HepG2 (cell line): Measurements from ENCODE around the gene THRB. TPM values are rescaled to one million over a fixed set of nuclear protein-coding genes. Genes with fewer than 3 reads are reported as not detected.

Experiments used
- ARID5B ChIP-seq: IDR thresholded peaks from 2 replicates; pipeline ENCODE4 v1.4.0; 2020; ENCODE audit warnings: mild to moderate bottlenecking, missing genetic modification reagents
- CAMTA2 ChIP-seq: sonication (generic); formaldehyde crosslinking; IDR thresholded peaks from 2 replicates; pipeline ENCODE4 v1.4.0; 2020; ENCODE audit warnings: mild to moderate bottlenecking, missing genetic modification reagents, borderline replicate concordance
- CREB1 ChIP-seq, 2 experiments: fragments of 450-650 bp in 1 of 2; IDR thresholded peaks; 2 replicates each; pipeline ENCODE4 v1.6.1; 2016 to 2017; ENCODE audit warnings: control low read depth in 1 of 2, mild to moderate bottlenecking in 1 of 2, missing compliant biosample characterization in 1 of 2, missing genetic modification characterization in 1 of 2
- FOXK1 ChIP-seq: sonication (generic); formaldehyde crosslinking; IDR thresholded peaks from 2 replicates; pipeline ENCODE4 v1.4.0; 2020; ENCODE audit warnings: low read depth, missing genetic modification reagents, borderline replicate concordance
- GABPA ChIP-seq, 2 experiments: IDR thresholded peaks; 2 replicates each; pipeline ENCODE4 v1.6.1; 2011 to 2016; ENCODE audit warnings: low read depth in 2 of 2, low read length in 1 of 2, missing biosample characterization in 1 of 2, missing genetic modification characterization in 1 of 2
- GMEB1 ChIP-seq: sonication (generic); formaldehyde crosslinking; IDR thresholded peaks from 2 replicates; pipeline ENCODE4 v1.5.1; 2020; ENCODE audit warnings: missing genetic modification reagents, mild to moderate bottlenecking, borderline replicate concordance
- KDM2A ChIP-seq: sonication (generic); formaldehyde crosslinking; IDR thresholded peaks from 2 replicates; pipeline ENCODE4 v1.4.0; 2020; ENCODE audit warnings: low read depth, missing genetic modification reagents, borderline replicate concordance
- MNT ChIP-seq: fragments of 450-650 bp; IDR thresholded peaks from 2 replicates; pipeline ENCODE4 v1.6.1; 2016
- PHF8 ChIP-seq: sonication (generic); formaldehyde crosslinking; IDR thresholded peaks from 2 replicates; pipeline ENCODE4 v1.5.0; 2020; ENCODE audit warnings: missing genetic modification reagents
- RBM39 ChIP-seq: fragments of 200-400 bp; formaldehyde crosslinking; IDR thresholded peaks from one replicate; pipeline ENCODE4 v1.6.1; 2018; ENCODE audit warnings: antibody characterized with exemption, mild to moderate bottlenecking, low read depth, low read length; ENCODE audit not compliant: poor library complexity, severe bottlenecking
- SATB2 ChIP-seq: sonication (generic); formaldehyde crosslinking; IDR thresholded peaks from 2 replicates; pipeline ENCODE4 v1.5.0; 2020; ENCODE audit warnings: missing genetic modification reagents
- SSRP1 ChIP-seq: IDR thresholded peaks from 2 replicates; pipeline ENCODE4 v1.6.1; 2016; ENCODE audit warnings: control low read depth
- ZNF747 ChIP-seq: sonication (generic); formaldehyde crosslinking; IDR thresholded peaks from 2 replicates; pipeline ENCODE4 v1.8.1; 2023; ENCODE audit warnings: missing genetic modification reagents, mild to moderate bottlenecking, borderline replicate concordance
- ZNF790 ChIP-seq: sonication (generic); formaldehyde crosslinking; IDR thresholded peaks from 2 replicates; pipeline ENCODE4 v1.8.0; 2022; ENCODE audit warnings: missing genetic modification reagents, mild to moderate bottlenecking, borderline replicate concordance
- polyA plus RNA-seq, 8 experiments: library from polyadenylated mRNA; depleted of rRNA in 3 of 8; stranded (reverse) in 7 of 8; unstranded in 1 of 8; fragments of >200 nt; fragmentation: Illumina TruSeq in 4 of 8; extraction: Trizol in 4 of 8; gene quantifications; 2 replicates each; pipeline versions ENCODE4 v1.2.1 to v1.2.3, GENCODE V29; 2011 to 2016; ENCODE audit warnings: low read depth in 4 of 8, missing spikeins in 1 of 8, mixed read lengths in 1 of 8; ENCODE audit not compliant: insufficient read depth in 1 of 8
- total RNA-seq, 5 experiments: library from RNA; depleted of rRNA; stranded (reverse); fragments of >200 nt; fragmentation: Illumina TruSeq; extraction: Trizol; gene quantifications; 2 replicates each; pipeline ENCODE4 v1.2.3, GENCODE V29; 2016; ENCODE audit warnings: low read depth in 1 of 5
- TF ChIP-seq, protein P1 (sequence below): sonication (generic); formaldehyde crosslinking; IDR thresholded peaks from 2 replicates; pipeline ENCODE4 v1.8.1; 2023; ENCODE audit warnings: mild to moderate bottlenecking, missing genetic modification reagents
- TF ChIP-seq, protein P2 (sequence below): IDR thresholded peaks from 2 replicates; pipeline ENCODE4 v1.6.1; 2016; ENCODE audit warnings: missing genetic modification reagents, missing compliant biosample characterization
- TF ChIP-seq, protein P3 (sequence below): sonication (generic); formaldehyde crosslinking; IDR thresholded peaks from 2 replicates; pipeline ENCODE4 v1.5.0; 2020; ENCODE audit warnings: mild to moderate bottlenecking, missing genetic modification reagents

Gene THRB
- total and polyA plus RNA-seq, 2 of the 13 experiments (the other 11 are each of a cell fraction or from before 2014, with no cell fraction given) = 4.7 to 22.7 TPM

DNA sequence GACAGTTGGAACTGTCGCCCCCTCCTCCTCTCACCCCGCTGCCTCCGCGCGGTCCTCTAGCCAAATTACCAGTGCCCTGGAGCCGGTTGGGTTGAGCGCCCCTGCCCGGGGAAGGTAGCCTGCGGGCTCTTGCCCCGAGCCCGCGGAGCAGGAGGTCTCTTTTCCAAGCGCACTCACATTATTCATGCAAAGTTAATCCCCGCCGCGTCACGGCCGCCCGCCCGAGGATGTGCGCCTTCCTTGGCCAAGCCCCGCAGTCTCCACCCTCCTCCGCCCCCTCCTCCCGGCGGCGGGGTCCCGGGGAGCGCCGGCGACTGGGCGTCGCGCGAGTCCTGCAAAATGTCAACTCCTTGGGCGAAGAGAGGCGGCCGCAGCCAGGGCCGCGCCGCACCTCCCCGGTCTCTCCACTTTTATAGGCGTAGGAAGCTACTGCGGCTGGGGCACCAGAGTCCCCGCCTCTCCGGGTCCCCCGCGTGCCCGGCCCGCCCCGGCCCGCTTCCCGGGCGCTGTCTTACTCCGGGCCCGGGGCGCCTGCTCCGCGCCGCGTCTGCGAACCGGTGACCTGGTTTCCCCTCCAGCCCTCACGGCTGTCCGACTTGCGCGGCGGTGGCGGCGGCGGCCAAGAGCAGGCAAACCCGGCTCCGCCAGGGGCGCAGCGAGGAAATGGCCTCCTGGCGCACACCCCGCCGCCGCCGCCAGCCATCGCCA lies at the start of gene THRB (continued):
- TF ChIP-seq PHF8 (CRISPR knock-in tag) (peak; percentile 58), ARID5B (CRISPR knock-in tag) (peak; percentile 28; the same call in 1 of the 2 replicates), MNT (no peak), GMEB1 (no peak), KDM2A (CRISPR knock-in tag) (peak; percentile 58), SSRP1 (CRISPR knock-in tag) (no peak), FOXK1 (CRISPR knock-in tag) (no peak), RBM39 (no peak), ZNF790 (no peak), CAMTA2 (CRISPR knock-in tag) (no peak), CREB1 (IDR thresholded peaks at IDR 0.05) (no peak), CREB1 (CRISPR knock-in tag; IDR thresholded peaks at IDR 0.05) (no peak), GABPA (IDR thresholded peaks at IDR 0.05; ENCODE audit: low read depth, low read length) (no peak), GABPA (CRISPR knock-in tag; IDR thresholded peaks at IDR 0.05; ENCODE audit: low read depth) (no peak), ZNF747 (CRISPR knock-in tag) (no peak), SATB2 (CRISPR knock-in tag) (no peak; the same call in 1 of the 2 replicates)
- TF ChIP-seq, protein P1, sequence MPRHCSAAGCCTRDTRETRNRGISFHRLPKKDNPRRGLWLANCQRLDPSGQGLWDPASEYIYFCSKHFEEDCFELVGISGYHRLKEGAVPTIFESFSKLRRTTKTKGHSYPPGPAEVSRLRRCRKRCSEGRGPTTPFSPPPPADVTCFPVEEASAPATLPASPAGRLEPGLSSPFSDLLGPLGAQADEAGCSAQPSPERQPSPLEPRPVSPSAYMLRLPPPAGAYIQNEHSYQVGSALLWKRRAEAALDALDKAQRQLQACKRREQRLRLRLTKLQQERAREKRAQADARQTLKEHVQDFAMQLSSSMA (CRISPR knock-in tag) = no peak
- TF ChIP-seq, protein P2, sequence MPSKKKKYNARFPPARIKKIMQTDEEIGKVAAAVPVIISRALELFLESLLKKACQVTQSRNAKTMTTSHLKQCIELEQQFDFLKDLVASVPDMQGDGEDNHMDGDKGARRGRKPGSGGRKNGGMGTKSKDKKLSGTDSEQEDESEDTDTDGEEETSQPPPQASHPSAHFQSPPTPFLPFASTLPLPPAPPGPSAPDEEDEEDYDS = no peak
- TF ChIP-seq, protein P3, sequence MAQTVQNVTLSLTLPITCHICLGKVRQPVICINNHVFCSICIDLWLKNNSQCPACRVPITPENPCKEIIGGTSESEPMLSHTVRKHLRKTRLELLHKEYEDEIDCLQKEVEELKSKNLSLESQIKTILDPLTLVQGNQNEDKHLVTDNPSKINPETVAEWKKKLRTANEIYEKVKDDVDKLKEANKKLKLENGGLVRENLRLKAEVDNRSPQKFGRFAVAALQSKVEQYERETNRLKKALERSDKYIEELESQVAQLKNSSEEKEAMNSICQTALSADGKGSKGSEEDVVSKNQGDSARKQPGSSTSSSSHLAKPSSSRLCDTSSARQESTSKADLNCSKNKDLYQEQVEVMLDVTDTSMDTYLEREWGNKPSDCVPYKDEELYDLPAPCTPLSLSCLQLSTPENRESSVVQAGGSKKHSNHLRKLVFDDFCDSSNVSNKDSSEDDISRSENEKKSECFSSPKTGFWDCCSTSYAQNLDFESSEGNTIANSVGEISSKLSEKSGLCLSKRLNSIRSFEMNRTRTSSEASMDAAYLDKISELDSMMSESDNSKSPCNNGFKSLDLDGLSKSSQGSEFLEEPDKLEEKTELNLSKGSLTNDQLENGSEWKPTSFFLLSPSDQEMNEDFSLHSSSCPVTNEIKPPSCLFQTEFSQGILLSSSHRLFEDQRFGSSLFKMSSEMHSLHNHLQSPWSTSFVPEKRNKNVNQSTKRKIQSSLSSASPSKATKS = no peak
